ENCODE data around the gene PEX7.

PEX7 gene

DNA sequence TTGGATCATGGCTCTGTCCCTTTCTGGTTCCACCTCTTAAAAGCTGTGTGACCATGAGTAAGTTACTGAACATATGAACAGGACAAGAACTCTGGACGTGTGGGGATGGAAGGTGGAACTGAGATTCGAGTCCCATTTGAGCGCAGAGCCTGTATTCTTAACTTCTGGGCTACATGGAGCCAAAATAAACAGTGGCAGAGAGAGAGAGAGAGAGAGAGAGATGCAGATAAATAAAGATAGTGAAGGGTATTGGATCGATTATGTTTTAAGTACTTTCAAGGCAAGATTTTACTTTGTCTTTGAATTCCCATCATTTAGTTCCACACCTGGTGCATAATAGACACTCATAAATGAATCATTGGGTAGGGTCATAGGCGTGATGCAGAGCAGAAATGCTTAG lies 139.5 kb downstream of the PEX7 start:
- H3K27ac ChIP-seq = no peak overlapping the region

GRCh38 chr6:136962661-136963060 lies 140.3 kb downstream of the PEX7 start:
- TF ChIP-seq ZFX (IDR thresholded peaks at IDR 0.05; ENCODE audit: borderline replicate concordance) (no peak), CTCF (IDR thresholded peaks at IDR 0.05) (no peak)
- H3K27ac ChIP-seq = no peak overlapping the region

More for the DNA sequence above, 139.5 kb downstream of the PEX7 start:
- TF ChIP-seq CTCF (IDR thresholded peaks at IDR 0.05) = no peak
- no peak for TF ChIP-seq ZFX (IDR thresholded peaks at IDR 0.05; ENCODE audit: borderline replicate concordance)

GRCh38 chr6:136963259-136963658 lies 140.9 kb downstream of the PEX7 start:
- no peak overlapping the region for H3K27ac ChIP-seq
- TF ChIP-seq CTCF (IDR thresholded peaks at IDR 0.05) (no peak), ZFX (IDR thresholded peaks at IDR 0.05; ENCODE audit: borderline replicate concordance) (no peak)
